SH-SY5Y (cell line): ENCODE data around the gene RGL1.

ENCODE experiments used
- GATA2 ChIP-seq: IDR thresholded peaks from 2 replicates; pipeline ENCODE4 v1.6.1; 2011; ENCODE audit warnings: mild to moderate bottlenecking, low read depth, low read length
- GATA3 ChIP-seq: IDR thresholded peaks from 2 replicates; pipeline ENCODE4 v1.6.1; 2011; ENCODE audit warnings: low read depth, mild to moderate bottlenecking, low read length, moderate library complexity

DNA sequence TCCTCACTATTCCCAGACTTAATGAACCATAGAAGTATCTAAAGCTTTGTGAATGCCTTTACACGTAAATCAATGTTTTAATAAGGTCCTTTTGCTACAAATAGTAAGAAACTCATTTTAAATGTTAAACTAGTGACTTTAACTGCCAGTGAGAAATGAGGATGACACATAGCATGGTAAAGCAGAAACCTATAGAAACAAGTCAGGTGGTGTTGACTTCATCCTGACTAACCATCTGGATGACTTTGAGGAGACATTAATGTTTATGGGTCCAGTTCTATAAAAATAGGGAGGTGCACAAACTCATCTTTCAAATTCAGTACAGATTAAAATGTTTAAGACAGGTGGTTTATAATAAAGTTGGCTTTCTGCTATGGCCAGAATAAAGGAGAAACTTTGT lies 147.2 kb downstream of the RGL1 start:
- TF ChIP-seq GATA3 (no peak), GATA2 (no peak)
